PC-3 (cell line): ENCODE results near the gene PGBD5. TPM values are rescaled to one million over a fixed set of nuclear protein-coding genes. Genes with fewer than 3 reads are reported as not detected.

Experiments
- ATAC-seq: fragments of 200-7000 bp; cut with Tn5 transposase; 2 replicates; pipeline ENCODE4 v1.9.1; 2020; ENCODE audit warnings: mild to moderate bottlenecking, moderate library complexity
- BruUV-seq: library from RNA; stranded (reverse); fragments of 400-500 nt; replicated peaks from 2 replicates; lab custom pipeline; 2021; lab: Mats Ljungman, UMichigan
- CTCF ChIA-PET: fragments of 300-600 bp; sonication (Branson Sonifier 250); formaldehyde crosslinking; loops from one replicate; lab custom pipeline; 2022; ENCODE audit warnings: antibody characterized with exemption; lab: Charles Lee
- POLR2A ChIA-PET: fragments of 300-600 bp; sonication (Branson Sonifier 250); formaldehyde crosslinking; loops from one replicate; lab custom pipeline; 2022; ENCODE audit warnings: antibody characterized with exemption; ENCODE audit not compliant: unreplicated experiment; lab: Charles Lee
- DNase-seq: peaks from one replicate; pipeline ENCODE4 v3.0.0-alpha.2; 2015
- H2AFZ ChIP-seq: fragments of 300-600 bp; sonication (generic); 2 replicates; pipeline ENCODE4 v1.6.0; 2016; ENCODE audit warnings: antibody characterized with exemption, low read length
- H3F3A ChIP-seq: fragments of 300-600 bp; sonication (generic); one replicate; pipeline ENCODE4 v1.6.0; 2017; ENCODE audit warnings: antibody characterized with exemption, low read length, control low read depth, mild to moderate bottlenecking; ENCODE audit not compliant: unreplicated experiment
- H3K27ac ChIP-seq: fragments of 300-600 bp; sonication (generic); 2 replicates; pipeline ENCODE4 v1.5.1; 2016; ENCODE audit warnings: mild to moderate bottlenecking, low read length
- H3K27me3 ChIP-seq: fragments of 300-600 bp; sonication (generic); 2 replicates; pipeline ENCODE4 v1.6.1; 2016; ENCODE audit warnings: low read length, mixed read lengths
- H3K36me3 ChIP-seq: fragments of 300-600 bp; sonication (generic); 2 replicates; pipeline ENCODE4 v1.6.1; 2016; ENCODE audit warnings: low read depth, mixed run types, low read length, mixed read lengths
- H3K4me1 ChIP-seq: fragments of 300-600 bp; sonication (generic); 2 replicates; pipeline ENCODE4 v1.5.1; 2016; ENCODE audit warnings: low read length; ENCODE audit not compliant: insufficient read depth
- H3K4me2 ChIP-seq: fragments of 300-600 bp; sonication (generic); 2 replicates; pipeline ENCODE4 v1.6.0; 2016; ENCODE audit warnings: low read length
- H3K4me3 ChIP-seq: fragments of 300-600 bp; sonication (generic); 2 replicates; pipeline ENCODE4 v1.5.1; 2016; ENCODE audit warnings: mild to moderate bottlenecking, low read length, mixed read lengths
- H3K79me2 ChIP-seq: fragments of 300-600 bp; sonication (generic); 2 replicates; pipeline ENCODE4 v1.6.1; 2017; ENCODE audit warnings: low read length, mixed read lengths
- H3K9ac ChIP-seq: fragments of 300-600 bp; sonication (generic); 2 replicates; pipeline ENCODE4 v1.6.0; 2016; ENCODE audit warnings: mild to moderate bottlenecking, low read length
- H3K9me2 ChIP-seq: fragments of 300-600 bp; sonication (generic); replicated peaks from 2 replicates; pipeline ENCODE4 v1.6.1; 2016; ENCODE audit warnings: mixed run types, low read length, mixed read lengths
- H3K9me3 ChIP-seq: fragments of 300-600 bp; sonication (generic); 2 replicates; pipeline ENCODE4 v1.6.1; 2016; ENCODE audit warnings: low read length, mixed read lengths
- H4K20me1 ChIP-seq: fragments of 300-600 bp; sonication (generic); 2 replicates; pipeline ENCODE4 v1.6.1; 2016; ENCODE audit warnings: low read length, mixed read lengths
- EZH2 ChIP-seq: fragments of 300-600 bp; sonication (generic); IDR thresholded peaks from one replicate; pipeline ENCODE4 v1.6.1; 2017; ENCODE audit warnings: antibody characterized with exemption, mild to moderate bottlenecking, low read length; ENCODE audit not compliant: unreplicated experiment
- EZH2phosphoT487 ChIP-seq: fragments of 300-600 bp; sonication (generic); IDR thresholded peaks from 2 replicates; pipeline ENCODE4 v1.6.1; 2018; ENCODE audit warnings: mild to moderate bottlenecking, antibody characterized with exemption, low read length, borderline replicate concordance
- intact Hi-C: fragments of 100-400 bp; cut with micrococcal nuclease; formaldehyde crosslinking; loops from 2 replicates; pipeline ENCODE4 v1.9.0; 2023
- total RNA-seq: library from RNA; depleted of rRNA; stranded (reverse); fragments of >200 nt; gene quantifications from 2 replicates; pipeline ENCODE4 v1.2.3, GENCODE V29; 2014
- TF ChIP-seq, protein P1 (sequence below): fragments of 300-600 bp; sonication (generic); conservative IDR thresholded peaks from 2 replicates; pipeline ENCODE4 v1.5.1; 2017; ENCODE audit warnings: antibody characterized with exemption, low read depth, mild to moderate bottlenecking, low read length

Gene PGBD5
- total RNA-seq, 1 experiment from 2014 or later: under 0.01 TPM

DNA sequence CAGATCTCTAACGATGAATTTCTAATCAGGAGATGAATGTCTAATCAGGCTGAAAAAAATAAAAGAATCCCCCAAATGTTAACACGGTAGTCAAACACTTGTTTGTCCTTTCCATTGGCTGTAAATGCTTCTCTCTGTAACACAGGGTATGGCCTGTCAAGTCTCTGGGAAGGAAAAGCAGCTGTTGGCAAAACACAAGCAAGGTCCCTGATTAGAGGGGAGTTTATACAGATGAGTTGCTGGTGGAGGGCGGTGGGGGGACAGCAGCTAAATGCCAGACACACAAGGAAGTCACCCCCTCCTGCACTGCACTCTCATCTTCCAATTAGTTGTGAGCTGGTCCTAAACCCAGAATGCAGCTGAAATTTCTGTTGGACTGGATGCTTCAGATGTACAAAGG, 51.0 kb downstream of the PGBD5 start:
- no peak overlapping the region for H3K27ac ChIP-seq
- H4K20me1 ChIP-seq: no peaks in the 10 kb centered on the region
- H3K4me1 ChIP-seq: no peaks in the 10 kb centered on the region
- POLR2A ChIA-PET: interaction anchor here (0.6 kb wide), 1 partner anchor 706 kb away, joined by 4 read pairs; no protein-coding TSS in a partner anchor
- peaks cover 95% of the 10 kb centered on the region for H3K27me3 ChIP-seq
- H3K79me2 ChIP-seq: no peaks in the 10 kb centered on the region
- no peaks in the 10 kb centered on the region for H3K9me2 ChIP-seq
- ATAC-seq (no peak), DNase-seq (no peak)
- no TSS peak for BruUV-seq
- CTCF ChIA-PET: no interaction called here
- H3K9ac ChIP-seq: no peak overlapping the region
- H3K4me3 ChIP-seq: no peak overlapping the region
- no peaks in the 10 kb centered on the region for H3K36me3 ChIP-seq
- no peak overlapping the region for H3K4me2 ChIP-seq
- no peak overlapping the region for H2AFZ ChIP-seq
- H3K9me3 ChIP-seq: peaks cover 10% of the 10 kb centered on the region; the same call in 1 of the 2 replicates
- TF ChIP-seq EZH2phosphoT487: no peak
- TF ChIP-seq EZH2: no peak
- TF ChIP-seq, protein P1, sequence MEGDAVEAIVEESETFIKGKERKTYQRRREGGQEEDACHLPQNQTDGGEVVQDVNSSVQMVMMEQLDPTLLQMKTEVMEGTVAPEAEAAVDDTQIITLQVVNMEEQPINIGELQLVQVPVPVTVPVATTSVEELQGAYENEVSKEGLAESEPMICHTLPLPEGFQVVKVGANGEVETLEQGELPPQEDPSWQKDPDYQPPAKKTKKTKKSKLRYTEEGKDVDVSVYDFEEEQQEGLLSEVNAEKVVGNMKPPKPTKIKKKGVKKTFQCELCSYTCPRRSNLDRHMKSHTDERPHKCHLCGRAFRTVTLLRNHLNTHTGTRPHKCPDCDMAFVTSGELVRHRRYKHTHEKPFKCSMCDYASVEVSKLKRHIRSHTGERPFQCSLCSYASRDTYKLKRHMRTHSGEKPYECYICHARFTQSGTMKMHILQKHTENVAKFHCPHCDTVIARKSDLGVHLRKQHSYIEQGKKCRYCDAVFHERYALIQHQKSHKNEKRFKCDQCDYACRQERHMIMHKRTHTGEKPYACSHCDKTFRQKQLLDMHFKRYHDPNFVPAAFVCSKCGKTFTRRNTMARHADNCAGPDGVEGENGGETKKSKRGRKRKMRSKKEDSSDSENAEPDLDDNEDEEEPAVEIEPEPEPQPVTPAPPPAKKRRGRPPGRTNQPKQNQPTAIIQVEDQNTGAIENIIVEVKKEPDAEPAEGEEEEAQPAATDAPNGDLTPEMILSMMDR: no peak
- H3F3A ChIP-seq: no peaks in the 10 kb centered on the region
- intact Hi-C loops: no loop called here

DNA sequence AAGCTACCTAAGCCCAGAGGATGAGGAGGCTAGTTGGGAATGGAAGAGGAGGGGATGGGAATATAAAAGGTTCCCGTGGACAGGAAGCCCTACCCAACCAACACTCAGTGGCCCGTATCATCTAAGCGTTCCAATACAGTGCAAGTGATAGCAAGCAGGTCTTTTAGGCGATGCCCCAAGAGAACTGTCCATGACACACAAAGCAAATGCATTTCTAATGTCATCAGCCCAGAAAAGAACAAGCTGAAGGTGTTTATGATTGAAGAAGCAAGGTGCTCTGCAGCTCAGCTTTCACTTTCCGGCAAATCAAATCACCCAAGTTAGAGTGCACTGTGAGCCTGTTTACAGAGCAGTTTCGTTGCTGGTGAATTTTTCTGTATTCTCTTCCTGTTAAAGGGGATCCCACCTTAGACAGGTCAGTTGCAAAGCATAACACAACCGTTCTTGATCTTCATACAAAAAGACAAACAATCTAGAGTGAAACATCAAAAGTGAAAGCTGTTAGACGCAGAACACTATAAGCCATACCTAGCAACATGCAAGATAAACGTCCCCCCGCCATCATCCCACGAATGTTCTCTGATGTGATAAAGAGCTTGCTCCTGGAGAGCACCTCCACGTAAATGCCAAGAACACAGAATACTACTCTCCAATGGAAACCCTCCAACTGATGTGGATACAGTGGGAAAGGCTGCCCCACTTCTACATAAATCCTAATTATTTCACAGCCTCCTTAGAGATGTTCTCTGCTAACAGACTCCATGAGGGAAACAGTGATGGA, 54.0 kb downstream of the PGBD5 start:
- H3K79me2 ChIP-seq: no peaks in the 10 kb centered on the region
- H3K9me3 ChIP-seq: no peaks in the 10 kb centered on the region
- ChIA-PET POLR2A (no interaction called here), CTCF (no interaction called here)
- H3K4me2 ChIP-seq: 0 out of 2 replicates have a peak overlapping the region, but pooled peaks have one; percentile 4
- H3F3A ChIP-seq: no peaks in the 10 kb centered on the region
- H3K9me2 ChIP-seq: no peaks in the 10 kb centered on the region
- ATAC-seq: no peak
- H3K9ac ChIP-seq: no peak overlapping the region
- no peak for TF ChIP-seq EZH2
- no peak for TF ChIP-seq EZH2phosphoT487
- TF ChIP-seq, protein P1: no peak
- no peak overlapping the region for H3K27ac ChIP-seq
- no peaks in the 10 kb centered on the region for H4K20me1 ChIP-seq
- no peak overlapping the region for H3K4me3 ChIP-seq
- H3K4me1 ChIP-seq: peaks cover 8% of the 10 kb centered on the region; the same call in 1 of the 2 replicates
- H3K36me3 ChIP-seq: no peaks in the 10 kb centered on the region
- no TSS peak for BruUV-seq
- H2AFZ ChIP-seq: no peak overlapping the region
- peaks cover 98% of the 10 kb centered on the region for H3K27me3 ChIP-seq
- intact Hi-C loops: no loop called here
- DNase-seq: no peak

DNA sequence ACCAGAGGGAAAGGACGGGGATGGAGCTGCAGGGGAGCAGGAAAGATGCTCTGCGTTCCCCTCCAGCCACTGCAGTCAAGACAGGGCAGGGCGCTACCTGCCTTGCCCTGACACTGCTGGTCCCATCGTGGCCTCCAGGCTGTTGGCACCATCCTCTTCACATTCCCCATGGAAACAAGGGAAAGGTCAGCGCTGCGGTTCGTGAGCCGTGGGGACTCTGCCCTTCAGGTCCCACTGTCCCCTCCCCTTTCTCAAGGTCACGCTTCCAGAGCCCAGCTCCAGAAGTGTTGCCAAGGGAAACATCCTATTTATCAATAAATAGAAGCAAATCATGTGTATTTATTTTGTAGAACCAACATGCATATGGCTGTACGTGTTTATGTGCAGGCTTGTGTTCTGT, 56.0 kb downstream of the PGBD5 start:
- no peaks in the 10 kb centered on the region for H4K20me1 ChIP-seq
- H3K36me3 ChIP-seq: no peaks in the 10 kb centered on the region
- peaks cover 98% of the 10 kb centered on the region for H3K27me3 ChIP-seq
- BruUV-seq: no TSS peak
- CTCF ChIA-PET: no interaction called here
- H3K4me2 ChIP-seq: no peak overlapping the region
- intact Hi-C loops: no loop called here
- no peaks in the 10 kb centered on the region for H3F3A ChIP-seq
- no peak overlapping the region for H3K27ac ChIP-seq
- POLR2A ChIA-PET: no interaction called here
- H2AFZ ChIP-seq: no peak overlapping the region
- H3K9me2 ChIP-seq: no peaks in the 10 kb centered on the region
- H3K4me3 ChIP-seq: no peak overlapping the region
- H3K79me2 ChIP-seq: no peaks in the 10 kb centered on the region
- DNase-seq (no peak), ATAC-seq (no peak)
- H3K9me3 ChIP-seq: no peaks in the 10 kb centered on the region
- no peak for TF ChIP-seq EZH2phosphoT487
- TF ChIP-seq, protein P1: no peak
- TF ChIP-seq EZH2: no peak
- no peak overlapping the region for H3K9ac ChIP-seq
- H3K4me1 ChIP-seq: peaks cover 8% of the 10 kb centered on the region; the same call in 1 of the 2 replicates
